H1 (cell line): Measurements from ENCODE around the gene CACNA2D3. TPM values are rescaled to one million over a fixed set of nuclear protein-coding genes. Genes with fewer than 3 reads are reported as not detected.

ENCODE experiments used
- CTCF ChIA-PET: fragments of 300-600 bp; sonication (Branson Sonifier 250); formaldehyde crosslinking; loops from one replicate; lab custom pipeline; 2021; ENCODE audit not compliant: partially characterized antibody; lab: Charles Lee
- POLR2A ChIA-PET: fragments of 300-600 bp; sonication (Branson Sonifier 250); formaldehyde crosslinking; loops from one replicate; lab custom pipeline; 2021; ENCODE audit warnings: inconsistent platforms; ENCODE audit not compliant: partially characterized antibody; lab: Charles Lee
- DNase-seq, 2 experiments: peaks; one replicate each; pipeline versions ENCODE4 v3.0.0 to v3.0.0-alpha.2; 2010 to 2022; ENCODE audit warnings: low spot score in 2 of 2, low read depth in 1 of 2, mixed read lengths in 1 of 2
- FAIRE-seq: peaks from 2 replicates; lab custom pipeline; 2011; peaks lifted over from hg19 to GRCh38; lab: Jason Lieb, UNC
- H2AFZ ChIP-seq: 2 replicates; pipeline ENCODE4 v1.8.1; 2012; ENCODE audit warnings: low read length, inconsistent platforms
- H2AK5ac ChIP-seq: 2 replicates; pipeline ENCODE4 v1.6.1; 2013; ENCODE audit warnings: low read depth, low read length
- H2BK120ac ChIP-seq: replicated peaks from 2 replicates; pipeline ENCODE3; 2013; ENCODE audit warnings: low read depth, low read length, inconsistent platforms
- H2BK12ac ChIP-seq: 2 replicates; pipeline ENCODE4 v1.6.1; 2013; ENCODE audit warnings: low read depth, low read length
- H2BK15ac ChIP-seq: 2 replicates; pipeline ENCODE4 v1.6.1; 2013; ENCODE audit warnings: low read length
- H2BK20ac ChIP-seq: 2 replicates; pipeline ENCODE4 v1.6.1; 2013; ENCODE audit warnings: low read length
- H2BK5ac ChIP-seq: 2 replicates; pipeline ENCODE4 v1.6.1; 2013; ENCODE audit warnings: low read depth, low read length
- H3K14ac ChIP-seq: 2 replicates; pipeline ENCODE4 v1.6.1; 2013; ENCODE audit warnings: inconsistent platforms; ENCODE audit not compliant: insufficient read length
- H3K18ac ChIP-seq: 2 replicates; pipeline ENCODE4 v1.6.1; 2013; ENCODE audit warnings: low read length; ENCODE audit errors: extremely low read depth
- H3K23ac ChIP-seq: 2 replicates; pipeline ENCODE4 v1.6.1; 2013; ENCODE audit warnings: inconsistent platforms; ENCODE audit not compliant: insufficient read length
- H3K23me2 ChIP-seq: 2 replicates; pipeline ENCODE4 v1.6.1; 2013; ENCODE audit warnings: low read depth, low read length
- H3K27ac ChIP-seq: 2 replicates; pipeline ENCODE4 v1.6.1; 2011; ENCODE audit warnings: low read depth, low read length, inconsistent platforms
- H3K27me3 ChIP-seq, 4 experiments: replicated peaks in 1 of 4; 1 replicate in 1 of 4; 2 replicates in 3 of 4; pipeline versions ENCODE4 v1.6.1 to v1.8.1; 2011 to 2013; ENCODE audit warnings: low read length in 3 of 4, mild to moderate bottlenecking in 3 of 4, inconsistent platforms in 2 of 4, mixed read lengths in 2 of 4, moderate library complexity in 1 of 4; ENCODE audit not compliant: control insufficient read depth in 3 of 4, insufficient read depth in 3 of 4; ENCODE audit errors: extremely low read depth in 1 of 4
- H3K36me3 ChIP-seq, 4 experiments: 2 replicates each; pipeline versions ENCODE4 v1.6.1 to v1.8.1; 2011 to 2013; ENCODE audit warnings: mild to moderate bottlenecking in 4 of 4, low read length in 3 of 4, moderate library complexity in 2 of 4, control low read depth in 1 of 4, inconsistent platforms in 1 of 4; ENCODE audit not compliant: insufficient read depth in 4 of 4, control insufficient read depth in 2 of 4
- H3K4ac ChIP-seq: replicated peaks from 2 replicates; pipeline ENCODE3; 2013; ENCODE audit warnings: low read length, low read depth, mixed read lengths, inconsistent platforms; ENCODE audit not compliant: insufficient read length
- H3K4me1 ChIP-seq, 4 experiments: replicated peaks in 1 of 4; 1 replicate in 1 of 4; 2 replicates in 3 of 4; pipeline versions ENCODE4 v1.6.1 to v1.8.1; 2011 to 2013; ENCODE audit warnings: low read length in 3 of 4, inconsistent platforms in 2 of 4, mixed read lengths in 1 of 4; ENCODE audit not compliant: insufficient read depth in 4 of 4, control insufficient read depth in 3 of 4
- H3K4me2 ChIP-seq, 2 experiments: 2 replicates each; pipeline versions ENCODE4 v1.6.1 to v1.8.1; 2011 to 2013; ENCODE audit warnings: low read depth in 2 of 2, low read length in 2 of 2, control low read depth in 1 of 2, inconsistent platforms in 1 of 2, mild to moderate bottlenecking in 1 of 2; ENCODE audit not compliant: insufficient read depth in 1 of 2
- H3K4me3 ChIP-seq, 4 experiments: fragments of 200-600, 300-600 bp in 1 of 4; sonication (generic), shearing (Covaris generic), sonication (Bioruptor Twin) in 1 of 4; 2 replicates each; pipeline versions ENCODE4 v1.5.1 to v1.8.1; 2011 to 2016; ENCODE audit warnings: low read length in 4 of 4, low read depth in 3 of 4, control low read depth in 2 of 4, inconsistent platforms in 2 of 4, mild to moderate bottlenecking in 2 of 4, mixed read lengths in 1 of 4, moderate library complexity in 1 of 4; ENCODE audit not compliant: insufficient read depth in 2 of 4; ENCODE audit errors: extremely low read depth in 1 of 4
- H3K56ac ChIP-seq: replicated peaks from 2 replicates; pipeline ENCODE3; 2013; ENCODE audit warnings: low read depth, mild to moderate bottlenecking, mixed read lengths, low read length, inconsistent platforms; ENCODE audit not compliant: insufficient read length
- H3K79me1 ChIP-seq: 2 replicates; pipeline ENCODE4 v1.6.1; 2013; ENCODE audit warnings: low read depth, low read length, control low read depth
- H3K79me2 ChIP-seq, 2 experiments: 2 replicates each; pipeline versions ENCODE4 v1.6.1 to v1.8.1; 2012 to 2013; ENCODE audit warnings: low read length in 2 of 2, mild to moderate bottlenecking in 2 of 2, inconsistent platforms in 1 of 2; ENCODE audit not compliant: insufficient read depth in 2 of 2, control insufficient read depth in 1 of 2
- H3K9ac ChIP-seq, 4 experiments: replicated peaks in 1 of 4; 1 replicate in 1 of 4; 2 replicates in 3 of 4; pipeline versions ENCODE4 v1.6.1 to v1.8.1; 2011 to 2013; ENCODE audit warnings: low read depth in 3 of 4, low read length in 3 of 4, control low read depth in 2 of 4, mild to moderate bottlenecking in 2 of 4, moderate library complexity in 2 of 4, inconsistent platforms in 1 of 4; ENCODE audit errors: extremely low read depth in 1 of 4
- H3K9me3 ChIP-seq, 2 experiments: 2 replicates each; pipeline versions ENCODE4 v1.6.1 to v1.8.1; 2012 to 2013; ENCODE audit warnings: mild to moderate bottlenecking in 2 of 2, moderate library complexity in 2 of 2, control low read depth in 1 of 2, inconsistent platforms in 1 of 2, low read depth in 1 of 2, low read length in 1 of 2, mixed read lengths in 1 of 2; ENCODE audit not compliant: insufficient read depth in 2 of 2
- H4K20me1 ChIP-seq, 2 experiments: replicated peaks in 1 of 2; 2 replicates each; pipeline versions ENCODE3 to v1.8.1; 2011 to 2013; ENCODE audit warnings: inconsistent platforms in 2 of 2, low read length in 2 of 2, mild to moderate bottlenecking in 1 of 2; ENCODE audit not compliant: insufficient read depth in 2 of 2, control insufficient read depth in 1 of 2
- H4K5ac ChIP-seq: 2 replicates; pipeline ENCODE4 v1.6.1; 2013; ENCODE audit warnings: low read length, low read depth, mixed read lengths, inconsistent platforms; ENCODE audit not compliant: insufficient read length
- H4K8ac ChIP-seq: 2 replicates; pipeline ENCODE4 v1.8.0; 2013; ENCODE audit warnings: mild to moderate bottlenecking, moderate library complexity, low read length, inconsistent platforms; ENCODE audit not compliant: insufficient read depth; ENCODE audit errors: extremely low read depth
- H4K91ac ChIP-seq: replicated peaks from 2 replicates; pipeline ENCODE3; 2013; ENCODE audit warnings: low read length, mixed read lengths, inconsistent platforms; ENCODE audit not compliant: insufficient read length
- CHD1 ChIP-seq: IDR thresholded peaks from 2 replicates; pipeline ENCODE4 v1.6.1; 2012; ENCODE audit warnings: low read depth, low read length, improper control_type of control experiment
- JUND ChIP-seq: IDR thresholded peaks from 2 replicates; pipeline ENCODE4 v1.6.1; 2011; ENCODE audit warnings: mild to moderate bottlenecking, improper control_type of control experiment, low read length
- POLR2AphosphoS5 ChIP-seq: IDR thresholded peaks from 2 replicates; pipeline ENCODE4 v1.6.1; 2011; ENCODE audit warnings: low read depth, low read length
- SIRT6 ChIP-seq: IDR thresholded peaks from one replicate; pipeline ENCODE4 v1.7.1; 2012; ENCODE audit warnings: low read length, inconsistent platforms
- WGBS, 2 experiments: shearing (Covaris generic) in 1 of 2; methylation state at CpG; one replicate each; pipeline versions ENCODE4 v1.1.6 to v1.1.7; 2013 to 2015; ENCODE audit warnings: low lambda C conversion rate in 2 of 2, mixed read lengths in 2 of 2, inconsistent platforms in 1 of 2, low coverage in 1 of 2, missing lambda C conversion rate in 1 of 2; ENCODE audit not compliant: insufficient replicate concordance in 2 of 2, insufficient coverage in 1 of 2, insufficient read length in 1 of 2; ENCODE audit errors: extremely low coverage in 1 of 2, missing lambda C conversion rate in 1 of 2; 5-methylcytosine and 5-hydroxymethylcytosine counted together
- polyA plus RNA-seq, 7 experiments: library from polyadenylated mRNA; depleted of rRNA in 3 of 7; stranded (reverse) in 5 of 7; unstranded in 2 of 7; fragments of >200 nt in 5 of 7; fragments of 200-250 nt in 2 of 7; gene quantifications; 1 replicate in 5 of 7; 2 replicates in 1 of 7; 4 replicates in 1 of 7; pipeline versions ENCODE4 v1.2.1 to v1.2.3, GENCODE V29; 2011 to 2013; ENCODE audit warnings: missing spikeins in 2 of 7, mixed read lengths in 2 of 7
- total RNA-seq: library from RNA; stranded (reverse); fragmentation: NEBNext Ultra II Directional; extraction: Animal tissue kit (Norgen Biotek cat#: 25700); gene quantifications from 2 replicates; pipeline ENCODE4 v1.2.1, GENCODE V29; 2021

Gene CACNA2D3
- total and polyA plus RNA-seq, 2 of the 8 experiments (the other 6 are each of a cell fraction or from before 2014, with no cell fraction given) = 1.5 to 1.8 TPM

DNA sequence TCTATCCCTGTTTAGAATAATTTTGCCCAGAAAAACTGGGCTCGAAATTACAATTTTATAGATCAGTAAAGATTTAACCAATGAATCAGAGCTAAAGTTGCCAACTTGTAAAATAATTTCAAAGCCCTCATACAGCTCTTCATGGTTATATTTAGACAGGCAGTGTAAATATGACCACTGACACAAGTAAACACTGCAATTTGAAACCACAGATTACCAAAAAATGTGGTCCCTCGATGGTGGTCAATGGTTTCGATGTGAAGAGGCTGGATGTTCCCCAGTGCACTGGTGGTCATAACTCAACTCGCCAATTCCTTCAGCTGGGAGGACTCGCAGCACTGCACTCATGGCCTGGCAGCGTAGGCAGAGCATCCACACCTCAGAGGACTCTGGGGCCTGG lies 776.9 kb downstream of the CACNA2D3 start:
- no peak overlapping the region for H3K9ac ChIP-seq
- H3K27ac ChIP-seq = no peak overlapping the region
- H3K79me2 ChIP-seq = no peaks in the 10 kb centered on the region
- 92% methylated on average over 6 of the region's 6 CpGs; no CpG with 5 or more reads in 1 of the 2 experiments for WGBS, 2 experiments
- no peak overlapping the region for H3K14ac ChIP-seq
- no peaks in the 10 kb centered on the region for H3K36me3 ChIP-seq
- no peak overlapping the region for H3K4ac ChIP-seq
- no peak overlapping the region for H2BK20ac ChIP-seq
- H2BK15ac ChIP-seq = no peak overlapping the region
- no peak overlapping the region for H4K91ac ChIP-seq
- no peaks in the 10 kb centered on the region for H3K27me3 ChIP-seq
- no peak overlapping the region for H3K4me2 ChIP-seq
- H2AK5ac ChIP-seq = no peak overlapping the region
- CTCF ChIA-PET = interaction anchor here (1.0 to 1.8 kb wide), 3 partner anchors 9 to 271 kb away, joined by 3 to 6 read pairs (median 3); no protein-coding TSS in a partner anchor
- H3K18ac ChIP-seq = no peak overlapping the region
- TF ChIP-seq CHD1 (no peak), SIRT6 (no peak), JUND (no peak), POLR2AphosphoS5 (no peak)
- no peak overlapping the region; the same call in 1 of the 2 replicates for H4K8ac ChIP-seq
- H2BK5ac ChIP-seq = no peak overlapping the region
- no peaks in the 10 kb centered on the region for H3K23me2 ChIP-seq
- no peak overlapping the region for H3K23ac ChIP-seq
- no peak overlapping the region for H4K5ac ChIP-seq
- no peak overlapping the region for H2BK12ac ChIP-seq
- no peak overlapping the region for H3K56ac ChIP-seq
- H4K20me1 ChIP-seq = no peaks in the 10 kb centered on the region
- FAIRE-seq = no peak
- DNase-seq = no peak
- no peaks in the 10 kb centered on the region for H3K9me3 ChIP-seq
- no peaks in the 10 kb centered on the region for H3K4me1 ChIP-seq
- H2AFZ ChIP-seq = no peak overlapping the region
- no peaks in the 10 kb centered on the region for H3K79me1 ChIP-seq
- POLR2A ChIA-PET = no interaction called here
- H3K4me3 ChIP-seq = no peak overlapping the region
- H2BK120ac ChIP-seq = no peak overlapping the region
